ENCODE data around the gene CDC42EP4.

GRCh38 chr17:73318836-73319235 lies 7.0 kb upstream of the CDC42EP4 start:
- TF ChIP-seq CTCF (IDR thresholded peaks at IDR 0.05) (no peak), POLR2A (IDR thresholded peaks at IDR 0.05) (no peak)

Data from vagina (tissue), 2 donors.